Mesenchymal stem cell (in vitro differentiated cells and primary cell): ENCODE data around the gene C2CD3.

ENCODE experiments used
- DNase-seq: peaks from one replicate; pipeline ENCODE4 v3.0.0-alpha.2; 2013
- H2AFZ ChIP-seq: one replicate; pipeline ENCODE4 v1.6.1; 2013; ENCODE audit warnings: low read depth, mild to moderate bottlenecking, control low read depth, inconsistent platforms, low read length, moderate library complexity
- H2AK5ac ChIP-seq: 2 replicates; pipeline ENCODE4 v1.6.1; 2013; ENCODE audit warnings: low read length, moderate library complexity, mild to moderate bottlenecking, inconsistent platforms; ENCODE audit not compliant: severe bottlenecking
- H2BK120ac ChIP-seq: one replicate; pipeline ENCODE4 v1.6.1; 2013; ENCODE audit warnings: low read depth, mild to moderate bottlenecking, inconsistent platforms, low read length, moderate library complexity
- H2BK12ac ChIP-seq, 2 experiments: one replicate each; pipeline ENCODE4 v1.6.1; 2013; ENCODE audit warnings: inconsistent platforms in 2 of 2, low read length in 2 of 2, mild to moderate bottlenecking in 2 of 2, moderate library complexity in 2 of 2, control low read depth in 1 of 2
- H2BK15ac ChIP-seq: one replicate; pipeline ENCODE4 v1.6.1; 2013; ENCODE audit warnings: mild to moderate bottlenecking, low read depth, inconsistent platforms; ENCODE audit not compliant: poor library complexity, severe bottlenecking
- H2BK5ac ChIP-seq: 2 replicates; pipeline ENCODE4 v1.6.1; 2013; ENCODE audit warnings: low read depth, mild to moderate bottlenecking, low read length, control low read depth, inconsistent platforms; ENCODE audit not compliant: poor library complexity, severe bottlenecking
- H3K14ac ChIP-seq, 2 experiments: one replicate each; pipeline ENCODE4 v1.6.1; 2013; ENCODE audit warnings: inconsistent platforms in 2 of 2, low read length in 2 of 2, control low read depth in 1 of 2, mild to moderate bottlenecking in 1 of 2, moderate library complexity in 1 of 2
- H3K18ac ChIP-seq, 2 experiments: one replicate each; pipeline ENCODE4 v1.6.1; 2013; ENCODE audit warnings: inconsistent platforms in 2 of 2, low read length in 2 of 2, control low read depth in 1 of 2, low read depth in 1 of 2, mild to moderate bottlenecking in 1 of 2
- H3K23ac ChIP-seq, 2 experiments: one replicate each; pipeline ENCODE4 v1.6.1; 2013; ENCODE audit warnings: inconsistent platforms in 2 of 2, low read length in 2 of 2, mild to moderate bottlenecking in 2 of 2, moderate library complexity in 2 of 2, control low read depth in 1 of 2
- H3K27ac ChIP-seq: 2 replicates; pipeline ENCODE4 v1.5.1; 2013; ENCODE audit warnings: mild to moderate bottlenecking, moderate library complexity, low read length, control low read depth, inconsistent platforms; ENCODE audit not compliant: poor library complexity, severe bottlenecking
- H3K27me3 ChIP-seq, 2 experiments: 2 replicates each; pipeline versions ENCODE4 v1.6.1 to v1.7.0; 2013; ENCODE audit warnings: low read length in 2 of 2, mild to moderate bottlenecking in 2 of 2, moderate library complexity in 2 of 2, control low read depth in 1 of 2, inconsistent platforms in 1 of 2; ENCODE audit not compliant: control insufficient read depth in 1 of 2, insufficient read depth in 1 of 2
- H3K36me3 ChIP-seq, 2 experiments: 2 replicates each; pipeline versions ENCODE4 v1.6.1 to v1.7.0; 2013; ENCODE audit warnings: low read length in 2 of 2, control low read depth in 1 of 2, inconsistent platforms in 1 of 2, low read depth in 1 of 2, mild to moderate bottlenecking in 1 of 2; ENCODE audit not compliant: insufficient read depth in 2 of 2, control insufficient read depth in 1 of 2
- H3K4ac ChIP-seq, 2 experiments: one replicate each; pipeline ENCODE4 v1.6.1; 2013; ENCODE audit warnings: inconsistent platforms in 2 of 2, low read length in 2 of 2, mild to moderate bottlenecking in 2 of 2, moderate library complexity in 2 of 2, control low read depth in 1 of 2, low read depth in 1 of 2
- H3K4me1 ChIP-seq: 2 replicates; pipeline ENCODE4 v1.6.1; 2013; ENCODE audit warnings: low read depth, low read length, control low read depth; ENCODE audit not compliant: control insufficient read depth, insufficient read depth
- H3K4me2 ChIP-seq: 2 replicates; pipeline ENCODE4 v1.6.1; 2013; ENCODE audit warnings: low read length, mild to moderate bottlenecking, inconsistent platforms; ENCODE audit not compliant: poor library complexity, severe bottlenecking
- H3K4me3 ChIP-seq, 2 experiments: 2 replicates each; pipeline versions ENCODE4 v1.5.1 to v1.7.0; 2013; ENCODE audit warnings: low read length in 2 of 2, mild to moderate bottlenecking in 2 of 2, control low read depth in 1 of 2, low read depth in 1 of 2; ENCODE audit not compliant: insufficient read depth in 1 of 2
- H3K79me1 ChIP-seq: replicated peaks from 2 replicates; pipeline ENCODE4 v1.6.1; 2013; ENCODE audit warnings: mild to moderate bottlenecking, control low read depth, low read length, inconsistent platforms; ENCODE audit not compliant: poor library complexity, severe bottlenecking
- H3K9ac ChIP-seq: 2 replicates; pipeline ENCODE4 v1.7.0; 2013; ENCODE audit warnings: mild to moderate bottlenecking, low read length, moderate library complexity
- H3K9me3 ChIP-seq: 2 replicates; pipeline ENCODE4 v1.7.0; 2013; ENCODE audit warnings: mild to moderate bottlenecking, low read length; ENCODE audit not compliant: control insufficient read depth
- H4K8ac ChIP-seq: one replicate; pipeline ENCODE4 v1.6.1; 2013; ENCODE audit warnings: inconsistent platforms, mild to moderate bottlenecking, low read length, moderate library complexity
- H4K91ac ChIP-seq: one replicate; pipeline ENCODE4 v1.6.1; 2013; ENCODE audit warnings: mild to moderate bottlenecking, low read length, inconsistent platforms
- WGBS: methylation state at CpG from one replicate; pipeline ENCODE4 v1.1.7; 2013; ENCODE audit warnings: mixed read lengths; 5-methylcytosine and 5-hydroxymethylcytosine counted together

Gene C2CD3

GRCh38 chr11:73998846-73999575 is 171.8 kb downstream of the C2CD3 start:
- no peak overlapping the region for H4K8ac ChIP-seq
- WGBS, result 77% methylated on average over 7 of the region's 13 CpGs
- no peak overlapping the region for H2BK120ac ChIP-seq

DNA sequence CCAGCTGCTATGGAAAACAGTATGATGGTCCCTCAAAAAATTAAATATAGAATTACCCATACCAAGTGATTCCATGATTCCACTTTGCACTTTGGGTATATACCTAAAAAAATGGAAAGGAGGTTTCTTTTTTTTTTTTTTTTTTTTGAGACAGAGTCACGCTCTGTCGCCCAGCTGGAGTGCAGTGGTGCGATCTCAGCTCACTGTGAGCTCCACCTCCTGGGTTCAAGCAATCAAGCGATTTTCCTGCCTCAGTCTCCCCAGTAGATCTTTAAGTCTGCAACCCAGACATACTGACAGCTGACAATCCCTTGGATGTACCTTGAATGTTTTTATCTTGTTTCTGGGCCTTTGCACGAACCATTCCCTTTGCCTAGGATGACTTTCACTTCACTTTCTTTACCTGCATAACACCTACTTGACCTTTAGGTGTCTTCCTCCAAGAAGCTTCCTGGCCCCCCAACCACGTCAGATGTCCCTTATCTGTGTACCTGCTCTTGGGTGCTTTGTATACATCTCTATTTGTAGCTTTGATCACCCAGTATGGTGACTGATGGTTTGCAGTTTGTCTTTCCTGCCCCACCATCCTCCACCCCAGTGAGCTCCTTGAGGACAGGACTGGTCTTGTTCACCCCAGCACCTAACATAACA is 173.6 kb downstream of the C2CD3 start:
- H3K27me3 ChIP-seq, result peaks cover 0 to 4% of the 10 kb centered on the region in 2 experiments
- no peaks in the 10 kb centered on the region for H3K79me1 ChIP-seq
- DNase-seq, result no peak
- H3K9me3 ChIP-seq, result no peaks in the 10 kb centered on the region
- no peak overlapping the region for H2BK15ac ChIP-seq
- peaks cover 2% of the 10 kb centered on the region for H3K4me1 ChIP-seq
- H3K27ac ChIP-seq, result no peak overlapping the region
- no peak overlapping the region for H2AK5ac ChIP-seq
- no peak overlapping the region for H3K9ac ChIP-seq
- WGBS, result 85% methylated on average over 6 of the region's 6 CpGs
- H3K23ac ChIP-seq, result no peak overlapping the region
- H2BK12ac ChIP-seq, result no peak overlapping the region
- H3K4me3 ChIP-seq, result no peak overlapping the region
- H2AFZ ChIP-seq, result no peak overlapping the region
- H2BK120ac ChIP-seq, result no peak overlapping the region
- H3K18ac ChIP-seq, result no peak overlapping the region
- no peak overlapping the region for H3K14ac ChIP-seq
- H3K4ac ChIP-seq, result no peak overlapping the region
- no peak overlapping the region for H3K4me2 ChIP-seq
- no peak overlapping the region for H2BK5ac ChIP-seq
- H4K8ac ChIP-seq, result no peak overlapping the region
- H4K91ac ChIP-seq, result no peak overlapping the region
- peaks cover 4 to 9% of the 10 kb centered on the region in 2 experiments for H3K36me3 ChIP-seq

More at GRCh38 chr11:73998846-73999575, 171.8 kb downstream of the C2CD3 start:
- H3K27ac ChIP-seq, result no peak overlapping the region
- no peak overlapping the region for H3K23ac ChIP-seq
- no peak for DNase-seq
- no peak overlapping the region for H2BK15ac ChIP-seq
- H3K9ac ChIP-seq, result no peak overlapping the region
- H3K4me2 ChIP-seq, result no peak overlapping the region
- no peak overlapping the region for H2BK12ac ChIP-seq
- H3K27me3 ChIP-seq, result peaks cover 0 to 4% of the 10 kb centered on the region in 2 experiments
- peaks cover 2% of the 10 kb centered on the region for H3K4me1 ChIP-seq
- no peaks in the 10 kb centered on the region for H3K79me1 ChIP-seq
- H3K18ac ChIP-seq, result no peak overlapping the region
- H3K36me3 ChIP-seq, result peaks cover 16 to 21% of the 10 kb centered on the region in 2 experiments
- H3K4ac ChIP-seq, result no peak overlapping the region
- H3K4me3 ChIP-seq, result no peak overlapping the region
- no peaks in the 10 kb centered on the region for H3K9me3 ChIP-seq
- H2BK5ac ChIP-seq, result no peak overlapping the region
- no peak overlapping the region for H4K91ac ChIP-seq
- H3K14ac ChIP-seq, result no peak overlapping the region
- no peak overlapping the region for H2AK5ac ChIP-seq
- no peak overlapping the region for H2AFZ ChIP-seq

- peaks cover 1 to 2% of the 10 kb centered on the region in 2 experiments for H3K36me3 ChIP-seq
- H3K18ac ChIP-seq, result no peak overlapping the region
- H3K9ac ChIP-seq, result no peak overlapping the region
- H3K23ac ChIP-seq, result no peak overlapping the region
- no peak overlapping the region for H2AK5ac ChIP-seq
- H3K14ac ChIP-seq, result no peak overlapping the region
- H2BK5ac ChIP-seq, result no peak overlapping the region
- H3K9me3 ChIP-seq, result no peaks in the 10 kb centered on the region
- no peak overlapping the region for H3K4ac ChIP-seq
- 83% methylated on average over 4 of the region's 4 CpGs for whole genome bisulfite sequencing
- H4K91ac ChIP-seq, result no peak overlapping the region
- H3K27me3 ChIP-seq, result peaks cover 0 to 4% of the 10 kb centered on the region in 2 experiments
- H2AFZ ChIP-seq, result no peak overlapping the region
- no peak overlapping the region for H4K8ac ChIP-seq
- peaks cover 2% of the 10 kb centered on the region for H3K4me1 ChIP-seq
- H3K79me1 ChIP-seq, result no peaks in the 10 kb centered on the region
- no peak overlapping the region for H2BK12ac ChIP-seq
- no peak overlapping the region for H3K4me2 ChIP-seq
- H3K4me3 ChIP-seq, result no peak overlapping the region
- H2BK120ac ChIP-seq, result no peak overlapping the region
- no peak for DNase-seq
- H3K27ac ChIP-seq, result no peak overlapping the region
- no peak overlapping the region for H2BK15ac ChIP-seq
These were observed 174.5 kb downstream of the C2CD3 start for GRCh38 chr11:73996161-73996747.

DNA sequence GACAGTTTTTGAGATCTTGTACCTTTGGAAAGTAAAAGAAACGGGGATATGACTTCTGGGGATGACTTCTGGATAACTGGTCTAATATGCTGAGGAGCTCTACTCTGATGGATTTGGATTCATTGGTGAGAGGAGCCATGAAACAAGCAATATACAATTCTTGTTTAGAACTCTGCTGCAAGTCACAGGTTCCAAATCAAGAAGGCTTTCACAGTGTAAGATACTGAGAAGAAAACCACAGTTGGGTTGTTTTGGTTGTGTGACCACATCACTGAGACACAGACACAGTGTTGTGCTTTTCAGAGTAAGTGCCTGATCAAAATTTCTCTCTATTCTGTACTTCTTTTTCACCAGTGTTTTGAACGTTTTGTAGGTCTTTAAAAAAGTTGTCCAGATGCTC is 175.1 kb downstream of the C2CD3 start:
- Histone ChIP-seq H3K9ac (no peak overlapping the region), H4K91ac (no peak overlapping the region), H3K23ac (no peak overlapping the region), H3K9me3 (no peaks in the 10 kb centered on the region), H2AK5ac (no peak overlapping the region), H2BK15ac (no peak overlapping the region), H3K4me3 (no peak overlapping the region), H3K36me3 (no peaks in the 10 kb centered on the region), H3K79me1 (no peaks in the 10 kb centered on the region), H3K4me1 (peaks cover 2% of the 10 kb centered on the region), H2BK12ac (no peak overlapping the region), H3K4me2 (no peak overlapping the region), H3K14ac (no peak overlapping the region), H3K4ac (no peak overlapping the region), H3K18ac (no peak overlapping the region), H3K27ac (no peak overlapping the region), H2BK5ac (no peak overlapping the region), H2AFZ (no peak overlapping the region), H4K8ac (no peak overlapping the region), H2BK120ac (no peak overlapping the region), H3K27me3 (peaks cover 0 to 4% of the 10 kb centered on the region in 2 experiments)
- WGBS, result 83% methylated on average over 2 of the region's 2 CpGs
- no peak for DNase-seq
